Trophoblast cell (in vitro differentiated cells and primary cell): ENCODE measurements around the gene ABI3.

Source experiments
- DNase-seq, 2 donors: peaks; one replicate each; pipeline ENCODE4 v3.0.0-alpha.2; 2016
- H2AFZ ChIP-seq: 2 replicates; pipeline ENCODE4 v1.6.1; 2013; ENCODE audit warnings: low read length, moderate library complexity, mild to moderate bottlenecking; ENCODE audit not compliant: insufficient read depth, poor library complexity
- H2AK5ac ChIP-seq: 2 replicates; pipeline ENCODE4 v1.6.1; 2013; ENCODE audit warnings: mild to moderate bottlenecking, low read length
- H2BK120ac ChIP-seq: 2 replicates; pipeline ENCODE4 v1.6.1; 2013; ENCODE audit warnings: low read length, mild to moderate bottlenecking, moderate library complexity; ENCODE audit not compliant: insufficient read depth, poor library complexity
- H2BK12ac ChIP-seq: 2 replicates; pipeline ENCODE4 v1.6.1; 2013; ENCODE audit warnings: mild to moderate bottlenecking, low read length, moderate library complexity
- H2BK5ac ChIP-seq: 2 replicates; pipeline ENCODE4 v1.6.1; 2013; ENCODE audit warnings: low read length, low read depth, moderate library complexity, mild to moderate bottlenecking; ENCODE audit not compliant: poor library complexity
- H3K14ac ChIP-seq: 2 replicates; pipeline ENCODE4 v1.6.1; 2013; ENCODE audit warnings: mild to moderate bottlenecking, low read length
- H3K18ac ChIP-seq: 2 replicates; pipeline ENCODE4 v1.6.1; 2013; ENCODE audit warnings: mild to moderate bottlenecking, low read length
- H3K23ac ChIP-seq: 2 replicates; pipeline ENCODE4 v1.6.1; 2013; ENCODE audit warnings: low read length
- H3K27ac ChIP-seq: 2 replicates; pipeline ENCODE4 v1.5.1; 2013; ENCODE audit warnings: low read depth, mild to moderate bottlenecking, inconsistent platforms, low read length, moderate library complexity
- H3K27me3 ChIP-seq: 2 replicates; pipeline ENCODE4 v1.6.1; 2013; ENCODE audit warnings: inconsistent platforms, mild to moderate bottlenecking, low read length, moderate library complexity; ENCODE audit not compliant: insufficient read depth
- H3K36me3 ChIP-seq, 2 experiments: 1 replicate in 1 of 2; 2 replicates in 1 of 2; pipeline ENCODE4 v1.6.1; 2013; ENCODE audit warnings: low read length in 2 of 2, mild to moderate bottlenecking in 2 of 2, moderate library complexity in 1 of 2; ENCODE audit not compliant: insufficient read depth in 2 of 2, control insufficient read depth in 1 of 2
- H3K4ac ChIP-seq: 2 replicates; pipeline ENCODE4 v1.6.1; 2013; ENCODE audit warnings: low read depth, mild to moderate bottlenecking, low read length, moderate library complexity
- H3K4me1 ChIP-seq, 2 experiments: 1 replicate in 1 of 2; 2 replicates in 1 of 2; pipeline ENCODE4 v1.6.1; 2013; ENCODE audit warnings: low read length in 2 of 2, mild to moderate bottlenecking in 2 of 2, moderate library complexity in 1 of 2; ENCODE audit not compliant: insufficient read depth in 2 of 2, control insufficient read depth in 1 of 2
- H3K4me2 ChIP-seq: 2 replicates; pipeline ENCODE4 v1.6.1; 2013; ENCODE audit warnings: inconsistent platforms, mild to moderate bottlenecking, low read length, moderate library complexity
- H3K4me3 ChIP-seq: 2 replicates; pipeline ENCODE4 v1.5.1; 2013; ENCODE audit warnings: mild to moderate bottlenecking, low read depth, low read length, inconsistent platforms
- H3K79me1 ChIP-seq: one replicate; pipeline ENCODE4 v1.6.1; 2013; ENCODE audit warnings: low read length
- H3K79me2 ChIP-seq: 2 replicates; pipeline ENCODE4 v1.6.1; 2013; ENCODE audit warnings: low read length, mild to moderate bottlenecking; ENCODE audit not compliant: control insufficient read depth, insufficient read depth, poor library complexity
- H3K9ac ChIP-seq: 2 replicates; pipeline ENCODE4 v1.6.1; 2013; ENCODE audit warnings: mild to moderate bottlenecking, low read length
- H3K9me3 ChIP-seq: 2 replicates; pipeline ENCODE4 v1.6.1; 2013; ENCODE audit warnings: low read depth, mild to moderate bottlenecking, control low read depth, inconsistent platforms, low read length; ENCODE audit not compliant: insufficient read depth
- H4K12ac ChIP-seq: 2 replicates; pipeline ENCODE4 v1.6.1; 2013; ENCODE audit warnings: low read depth, mild to moderate bottlenecking, low read length, moderate library complexity
- H4K8ac ChIP-seq: 2 replicates; pipeline ENCODE4 v1.6.1; 2013; ENCODE audit warnings: low read depth, mild to moderate bottlenecking, low read length, moderate library complexity
- H4K91ac ChIP-seq: one replicate; pipeline ENCODE4 v1.6.1; 2013; ENCODE audit warnings: low read depth, mild to moderate bottlenecking, low read length, moderate library complexity
- WGBS: extraction: QIAGEN DNeasy Blood & Tissue Kit; methylation state at CpG from one replicate; pipeline ENCODE4 v1.1.7; 2013; ENCODE audit warnings: missing lambda C conversion rate; ENCODE audit not compliant: insufficient read length, insufficient coverage; ENCODE audit errors: extremely low coverage; 5-methylcytosine and 5-hydroxymethylcytosine counted together

The ABI3 gene

GRCh38 chr17:49191917-49192741 lies 18.4 kb upstream of the ABI3 start:
- Histone ChIP-seq H3K4ac (no peak overlapping the region), H3K14ac (peak overlapping the region; percentile 71), H2BK120ac (peak overlapping the region; percentile 72), H3K18ac (no peak overlapping the region), H3K4me2 (peak overlapping the region; percentile 72), H2BK12ac (peak overlapping the region; percentile 67), H3K23ac (no peak overlapping the region), H2AFZ (peak overlapping the region; percentile 91), H4K91ac (peak overlapping the region; percentile 66), H3K27me3 (no peaks in the 10 kb centered on the region), H3K9ac (peak overlapping the region; percentile 86), H3K36me3 (no peaks in the 10 kb centered on the region), H4K12ac (peak overlapping the region; percentile 84), H3K9me3 (no peaks in the 10 kb centered on the region), H3K79me1 (peaks cover 4% of the 10 kb centered on the region), H3K79me2 (peaks cover 2% of the 10 kb centered on the region), H4K8ac (peak overlapping the region; percentile 76), H2BK5ac (peak overlapping the region; percentile 73), H3K4me1 (peaks cover 2 to 3% of the 10 kb centered on the region in 2 experiments), H3K4me3 (peak overlapping the region; percentile 90), H2AK5ac (no peak overlapping the region), H3K27ac (peak overlapping the region; percentile 57)
- peak; percentile 96 to 97 for DNase-seq
- WGBS = no CpG with 5 or more reads among the region's 53 CpGs

- Histone ChIP-seq H3K23ac (no peak overlapping the region), H3K9me3 (no peaks in the 10 kb centered on the region), H3K4me1 (peaks cover 2 to 3% of the 10 kb centered on the region in 2 experiments), H2BK5ac (no peak overlapping the region), H3K36me3 (no peaks in the 10 kb centered on the region), H3K79me2 (peaks cover 2% of the 10 kb centered on the region), H3K14ac (peak overlapping the region; percentile 65), H3K27ac (no peak overlapping the region), H3K27me3 (no peaks in the 10 kb centered on the region), H2AK5ac (no peak overlapping the region), H4K8ac (peak overlapping the region; percentile 62), H3K79me1 (peaks cover 4% of the 10 kb centered on the region), H2AFZ (peak overlapping the region; percentile 99), H2BK12ac (no peak overlapping the region), H3K18ac (no peak overlapping the region), H3K4ac (no peak overlapping the region), H2BK120ac (no peak overlapping the region), H4K91ac (no peak overlapping the region), H4K12ac (peak overlapping the region; percentile 43), H3K9ac (no peak overlapping the region), H3K4me2 (peak overlapping the region; percentile 48), H3K4me3 (peak overlapping the region; percentile 3)
- peak; percentile 16 to 51 for DNase-seq
- no CpG with 5 or more reads among the region's 21 CpGs for WGBS
These were observed 16.8 kb upstream of the ABI3 start for GRCh38 chr17:49193513-49194296.

- H3K23ac ChIP-seq = no peak overlapping the region
- no peak overlapping the region for H2BK120ac ChIP-seq
- no peak overlapping the region for H4K91ac ChIP-seq
- H3K27ac ChIP-seq = no peak overlapping the region
- peaks cover 2% of the 10 kb centered on the region for H3K79me2 ChIP-seq
- no peak overlapping the region for H3K14ac ChIP-seq
- H2AK5ac ChIP-seq = no peak overlapping the region
- H2BK12ac ChIP-seq = no peak overlapping the region
- H3K9me3 ChIP-seq = no peaks in the 10 kb centered on the region
- H3K9ac ChIP-seq = no peak overlapping the region
- H3K27me3 ChIP-seq = no peaks in the 10 kb centered on the region
- H3K4me1 ChIP-seq = peaks cover 2 to 3% of the 10 kb centered on the region in 2 experiments
- no peak for DNase-seq
- peaks cover 4% of the 10 kb centered on the region for H3K79me1 ChIP-seq
- no peak overlapping the region for H2BK5ac ChIP-seq
- no peak overlapping the region for H3K18ac ChIP-seq
- no peak overlapping the region for H4K8ac ChIP-seq
- no peak overlapping the region for H3K4ac ChIP-seq
- no peak overlapping the region for H3K4me3 ChIP-seq
- WGBS = no CpG with 5 or more reads among the region's 3 CpGs
- no peak overlapping the region for H3K4me2 ChIP-seq
- H2AFZ ChIP-seq = no peak overlapping the region
- no peak overlapping the region for H4K12ac ChIP-seq
- H3K36me3 ChIP-seq = no peaks in the 10 kb centered on the region
These were observed 16.3 kb upstream of the ABI3 start for GRCh38 chr17:49194297-49194607.

- Histone ChIP-seq H3K23ac (no peak overlapping the region), H3K18ac (no peak overlapping the region), H3K4me2 (no peak overlapping the region), H3K14ac (no peak overlapping the region), H3K27me3 (no peaks in the 10 kb centered on the region), H2AFZ (no peak overlapping the region), H3K36me3 (no peaks in the 10 kb centered on the region), H3K79me2 (peaks cover 2% of the 10 kb centered on the region), H3K4ac (no peak overlapping the region), H4K91ac (no peak overlapping the region), H3K9ac (no peak overlapping the region), H3K27ac (no peak overlapping the region), H2BK12ac (no peak overlapping the region), H2BK120ac (no peak overlapping the region), H3K9me3 (no peaks in the 10 kb centered on the region), H3K79me1 (peaks cover 4% of the 10 kb centered on the region), H3K4me1 (peaks cover 2 to 3% of the 10 kb centered on the region in 2 experiments), H4K8ac (no peak overlapping the region), H4K12ac (no peak overlapping the region), H3K4me3 (no peak overlapping the region), H2BK5ac (no peak overlapping the region), H2AK5ac (no peak overlapping the region)
- no CpG with 5 or more reads among the region's 4 CpGs for WGBS
- no peak for DNase-seq
These were observed 14.8 kb upstream of the ABI3 start for GRCh38 chr17:49195751-49196150.
